Measurements from ENCODE around the gene CDIP1. TPM values are rescaled to one million over a fixed set of nuclear protein-coding genes. Genes with fewer than 3 reads are reported as not detected.

The CDIP1 gene
- total RNA-seq, 6 donors from 2014 or later: 7.3 to 27.0 (median 21.9) TPM

DNA sequence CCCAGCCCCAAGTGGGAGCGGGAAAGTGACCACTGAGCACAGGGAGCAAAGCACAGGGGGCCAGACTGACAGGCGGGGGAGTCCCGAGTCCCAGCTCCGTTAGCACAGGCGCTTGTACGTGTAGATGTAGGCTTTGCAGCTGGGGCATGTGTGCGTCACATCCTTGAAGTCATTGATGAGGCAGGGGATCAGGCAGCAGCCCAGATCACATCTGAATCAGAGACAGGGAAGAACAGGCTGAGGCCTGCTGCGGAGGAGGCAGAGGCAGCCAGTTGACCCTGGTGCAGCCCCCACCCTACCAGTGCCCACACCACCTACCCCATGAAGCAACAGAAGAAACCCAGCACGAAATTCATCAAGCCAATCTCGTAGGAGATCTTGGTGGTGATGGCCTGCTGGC is 26.1 kb downstream of the CDIP1 start:
- TF ChIP-seq POLR2AphosphoS5 (IDR thresholded peaks at IDR 0.05): no peak
- TF ChIP-seq, protein P1, sequence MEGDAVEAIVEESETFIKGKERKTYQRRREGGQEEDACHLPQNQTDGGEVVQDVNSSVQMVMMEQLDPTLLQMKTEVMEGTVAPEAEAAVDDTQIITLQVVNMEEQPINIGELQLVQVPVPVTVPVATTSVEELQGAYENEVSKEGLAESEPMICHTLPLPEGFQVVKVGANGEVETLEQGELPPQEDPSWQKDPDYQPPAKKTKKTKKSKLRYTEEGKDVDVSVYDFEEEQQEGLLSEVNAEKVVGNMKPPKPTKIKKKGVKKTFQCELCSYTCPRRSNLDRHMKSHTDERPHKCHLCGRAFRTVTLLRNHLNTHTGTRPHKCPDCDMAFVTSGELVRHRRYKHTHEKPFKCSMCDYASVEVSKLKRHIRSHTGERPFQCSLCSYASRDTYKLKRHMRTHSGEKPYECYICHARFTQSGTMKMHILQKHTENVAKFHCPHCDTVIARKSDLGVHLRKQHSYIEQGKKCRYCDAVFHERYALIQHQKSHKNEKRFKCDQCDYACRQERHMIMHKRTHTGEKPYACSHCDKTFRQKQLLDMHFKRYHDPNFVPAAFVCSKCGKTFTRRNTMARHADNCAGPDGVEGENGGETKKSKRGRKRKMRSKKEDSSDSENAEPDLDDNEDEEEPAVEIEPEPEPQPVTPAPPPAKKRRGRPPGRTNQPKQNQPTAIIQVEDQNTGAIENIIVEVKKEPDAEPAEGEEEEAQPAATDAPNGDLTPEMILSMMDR (IDR thresholded peaks at IDR 0.05): no peak
- TF ChIP-seq EP300 (IDR thresholded peaks at IDR 0.05): no peak
- TF ChIP-seq POLR2A (IDR thresholded peaks at IDR 0.05): no peak
- 88 to 93% methylated on average over 7 to 10 of the region's 10 CpGs for WGBS, 2 donors
- Histone ChIP-seq H3K4me1 (peaks cover 21 to 48% (median 35%) of the 10 kb centered on the region in 4 donors), H3K4me3 (no peak overlapping the region), H3K27me3 (no peaks in the 10 kb centered on the region), H3K9me3 (no peaks in the 10 kb centered on the region), H3K27ac (no peak overlapping the region), H3K36me3 (peaks cover 15 to 64% (median 55%) of the 10 kb centered on the region in 4 donors)
- peak in 1 of 2 donors; percentile 25 for DNase-seq
- no peak for ATAC-seq (ENCODE audit: low FRiP score in 2 of 2)

DNA sequence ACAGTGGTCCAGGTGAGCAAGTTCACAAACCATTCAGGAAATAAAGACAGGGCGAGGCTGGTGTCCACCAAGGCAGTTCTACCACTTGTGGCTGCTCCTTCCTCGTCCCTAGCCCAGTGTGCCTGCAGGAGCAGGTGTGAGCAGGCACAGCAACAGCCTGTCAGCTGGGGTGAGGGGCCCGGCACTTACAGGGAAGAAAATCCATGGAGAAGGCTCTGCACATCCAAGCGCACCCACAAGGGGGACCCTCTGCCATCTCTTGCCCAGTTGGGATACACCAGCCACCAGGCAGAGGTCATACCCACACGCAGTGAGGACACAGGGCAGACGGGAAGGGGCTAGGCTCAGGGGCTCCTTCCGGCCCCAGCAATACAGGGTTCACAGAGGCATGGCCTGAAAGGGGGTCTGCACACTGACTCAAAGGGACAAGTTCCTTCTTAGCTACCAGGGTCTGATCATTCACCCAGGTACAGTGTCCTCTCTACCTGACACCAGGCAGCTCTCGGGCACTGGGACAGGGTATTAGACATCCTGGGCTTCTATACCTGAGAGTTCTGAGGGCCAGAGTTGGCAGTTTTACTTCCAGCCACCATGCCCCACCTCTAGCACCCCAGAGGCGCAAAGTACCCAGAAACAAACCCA is 27.0 kb downstream of the CDIP1 start:
- Histone ChIP-seq H3K36me3 (peaks cover 15 to 74% (median 64%) of the 10 kb centered on the region in 4 donors), H3K27me3 (no peaks in the 10 kb centered on the region), H3K9me3 (no peaks in the 10 kb centered on the region), H3K27ac (peak overlapping the region in 1 of 4 donors; percentile 26), H3K4me3 (no peak overlapping the region), H3K4me1 (peaks cover 22 to 50% (median 37%) of the 10 kb centered on the region in 4 donors)
- 53 to 73% methylated on average over 3 to 8 of the region's 9 CpGs for WGBS, 2 donors
- peak in 1 of 2 donors; percentile 26 for ATAC-seq (ENCODE audit: low FRiP score in 2 of 2)
- no peak for TF ChIP-seq POLR2AphosphoS5 (IDR thresholded peaks at IDR 0.05)
- TF ChIP-seq, protein P1 (IDR thresholded peaks at IDR 0.05): peak in 5 of 6 experiments; percentile 16 to 55 (median 42)
- no peak for DNase-seq

DNA sequence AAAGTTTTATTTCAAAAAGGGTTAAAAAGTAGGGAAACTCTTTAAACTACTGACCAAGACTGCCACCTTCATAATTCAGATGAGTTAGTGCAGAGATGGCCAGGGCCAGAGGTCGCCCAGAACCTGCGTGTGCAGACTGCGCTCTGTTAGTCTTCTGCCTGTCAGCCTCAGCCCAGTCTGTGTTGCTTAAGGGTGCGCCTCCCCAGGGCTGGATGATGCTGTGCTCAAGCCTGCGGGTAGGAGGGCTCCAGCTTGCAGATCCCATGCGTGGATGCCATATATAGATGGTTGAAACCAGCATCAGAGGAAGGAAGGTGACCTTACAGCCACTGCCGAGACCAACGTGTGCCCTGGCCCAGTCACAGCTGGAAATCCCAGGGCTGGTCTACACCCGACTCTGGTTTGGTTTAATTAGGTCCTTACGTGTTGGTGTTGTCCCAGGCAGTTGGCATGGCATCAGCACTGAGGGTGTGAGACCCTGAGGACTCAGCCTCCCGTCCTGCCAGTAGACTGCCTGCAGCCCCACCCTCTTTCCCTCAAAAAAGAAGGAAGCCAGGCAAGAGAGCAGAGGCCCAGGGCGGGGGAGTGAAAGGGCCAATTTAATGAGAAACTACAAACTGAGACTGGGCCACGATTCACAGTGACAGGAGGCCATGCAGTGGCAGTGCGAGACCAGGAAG is 27.7 kb downstream of the CDIP1 start:
- Histone ChIP-seq H3K9me3 (no peaks in the 10 kb centered on the region), H3K4me3 (no peak overlapping the region), H3K27ac (peak overlapping the region in 1 of 4 donors; percentile 26), H3K36me3 (peaks cover 15 to 79% (median 66%) of the 10 kb centered on the region in 4 donors), H3K4me1 (peaks cover 29 to 51% (median 38%) of the 10 kb centered on the region in 4 donors), H3K27me3 (no peaks in the 10 kb centered on the region)
- ATAC-seq (ENCODE audit: low FRiP score in 2 of 2): peak in 1 of 2 donors; percentile 24
- TF ChIP-seq EP300 (IDR thresholded peaks at IDR 0.05) (no peak), POLR2A (IDR thresholded peaks at IDR 0.05) (no peak), POLR2AphosphoS5 (IDR thresholded peaks at IDR 0.05) (no peak)
- TF ChIP-seq, protein P1 (IDR thresholded peaks at IDR 0.05): no peak
- DNase-seq: no peak
- 65 to 74% methylated on average over 11 to 14 of the region's 14 CpGs for WGBS, 2 donors

DNA sequence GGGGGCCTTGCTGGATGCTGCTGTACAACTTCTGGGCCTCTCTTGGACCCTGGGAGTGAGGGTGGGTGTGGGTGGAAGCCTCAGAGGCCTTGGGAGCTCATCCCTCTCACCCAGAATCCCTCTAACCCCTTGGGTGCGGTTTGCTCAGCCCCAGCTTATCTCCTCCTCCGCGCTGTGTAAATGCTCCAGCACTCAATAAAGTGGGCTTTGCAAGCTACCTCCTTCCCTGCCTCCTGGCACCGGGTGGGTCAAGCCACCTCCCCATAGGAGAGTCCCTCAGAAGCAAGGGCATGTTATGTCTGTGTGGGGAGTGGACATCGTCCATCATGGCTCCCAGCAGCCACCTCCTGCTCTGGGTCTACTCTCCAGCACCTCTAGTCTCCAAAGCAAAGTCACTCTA is 28.4 kb downstream of the CDIP1 start:
- H3K4me1 ChIP-seq: peaks cover 33 to 51% (median 36%) of the 10 kb centered on the region in 4 donors
- H3K27me3 ChIP-seq: no peaks in the 10 kb centered on the region
- DNase-seq: no peak
- peaks cover 15 to 84% (median 66%) of the 10 kb centered on the region in 4 donors for H3K36me3 ChIP-seq
- no peak overlapping the region for H3K27ac ChIP-seq
- ATAC-seq (ENCODE audit: low FRiP score in 2 of 2): no peak
- WGBS, 2 donors: 74 to 85% methylated on average over 5 of the region's 5 CpGs
- TF ChIP-seq POLR2AphosphoS5 (IDR thresholded peaks at IDR 0.05) (no peak), EP300 (IDR thresholded peaks at IDR 0.05) (no peak), POLR2A (IDR thresholded peaks at IDR 0.05) (no peak)
- TF ChIP-seq, protein P1 (IDR thresholded peaks at IDR 0.05): no peak
- no peak overlapping the region for H3K4me3 ChIP-seq
- H3K9me3 ChIP-seq: no peaks in the 10 kb centered on the region

Data from upper lobe of left lung (tissue), 6 donors.